ENCODE data around the gene PTPRM. TPM values are rescaled to one million over a fixed set of nuclear protein-coding genes. Genes with fewer than 3 reads are reported as not detected.

The PTPRM gene
- total RNA-seq, 1 experiment from 2014 or later: 1.4 TPM

DNA sequence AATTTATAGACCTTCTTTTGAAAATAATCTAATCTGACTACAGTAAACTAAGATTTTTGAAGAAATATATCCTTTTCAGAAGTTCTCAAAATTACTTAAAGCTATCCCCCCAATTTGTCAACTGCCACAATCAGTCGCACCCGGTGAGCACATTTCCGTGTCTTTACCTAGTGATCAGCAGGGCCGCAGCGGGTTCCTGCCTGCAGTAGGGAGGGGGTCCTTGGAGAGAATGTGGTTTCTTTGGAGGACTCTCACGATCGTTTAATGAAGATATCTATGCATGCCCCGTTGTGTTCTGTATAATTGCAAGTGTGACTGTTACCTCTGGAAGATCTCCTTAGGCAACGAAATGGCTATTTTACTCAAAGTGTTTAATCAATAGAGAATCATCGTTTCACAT lies 790.2 kb downstream of the PTPRM start:
- DNase-seq (ENCODE audit: low spot score): no peak

DNA sequence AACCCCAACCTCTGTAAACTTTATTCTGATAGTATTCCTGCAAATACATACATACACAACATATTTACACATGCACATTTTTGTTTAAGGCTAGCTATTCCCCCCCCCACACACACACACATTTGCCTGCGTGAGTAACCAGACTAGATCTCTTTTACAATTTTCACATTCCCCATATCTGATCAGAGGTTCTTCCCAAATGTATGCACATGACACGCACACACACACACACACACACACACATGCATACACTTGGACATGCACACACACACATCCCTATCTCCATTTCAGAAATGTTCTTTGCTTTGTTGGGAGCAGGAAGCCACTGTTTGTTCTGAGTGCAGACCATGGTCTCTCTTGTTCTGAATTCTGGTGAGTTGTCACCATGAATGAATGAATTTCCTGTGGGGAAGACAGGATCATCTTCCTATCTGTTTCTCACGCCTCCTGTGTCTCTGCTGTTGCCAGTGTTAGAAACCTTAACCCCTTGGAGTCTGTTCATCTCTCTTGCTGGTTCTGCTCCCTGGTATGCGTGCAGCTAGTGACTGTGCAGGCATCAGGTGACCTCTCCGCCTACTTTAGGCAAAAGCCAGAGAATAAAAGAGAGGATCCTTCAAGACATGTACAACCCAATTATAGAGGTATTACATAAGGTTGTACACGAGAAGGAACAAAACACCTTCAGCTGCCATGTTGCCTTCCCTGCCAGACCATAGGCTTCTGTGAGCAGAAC lies 791.1 kb downstream of the PTPRM start:
- DNase-seq (ENCODE audit: low spot score): no peak

DNA sequence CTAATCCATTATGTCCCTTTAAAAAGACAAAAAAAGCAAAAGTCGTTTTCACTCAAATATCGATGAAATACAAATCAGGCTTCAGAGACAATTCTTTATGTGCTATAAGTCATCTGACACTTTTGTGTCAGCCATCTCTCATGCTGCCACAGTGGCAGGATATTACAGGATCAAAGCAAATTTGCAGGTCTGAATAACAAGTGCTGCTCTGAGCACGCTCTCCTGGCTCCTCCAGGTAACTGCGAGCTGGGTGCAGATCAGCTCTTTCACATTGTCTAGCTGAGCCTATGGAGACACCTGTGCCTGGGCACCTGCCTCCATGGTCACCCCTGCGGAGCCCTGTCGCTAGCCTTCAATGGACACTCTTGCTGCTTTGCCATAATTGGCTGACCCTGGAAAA lies 792.0 kb downstream of the PTPRM start:
- peak; percentile 16 for DNase-seq (ENCODE audit: low spot score)

- DNase-seq (ENCODE audit: low spot score): no peak
These were observed 792.4 kb downstream of the PTPRM start for GRCh38 chr18:8359481-8359880.

GRCh38 chr18:8361941-8362471 lies 794.9 kb downstream of the PTPRM start:
- DNase-seq (ENCODE audit: low spot score): no peak

- no peak for DNase-seq (ENCODE audit: low spot score)
These were observed 795.7 kb downstream of the PTPRM start for GRCh38 chr18:8362863-8363262.

DNA sequence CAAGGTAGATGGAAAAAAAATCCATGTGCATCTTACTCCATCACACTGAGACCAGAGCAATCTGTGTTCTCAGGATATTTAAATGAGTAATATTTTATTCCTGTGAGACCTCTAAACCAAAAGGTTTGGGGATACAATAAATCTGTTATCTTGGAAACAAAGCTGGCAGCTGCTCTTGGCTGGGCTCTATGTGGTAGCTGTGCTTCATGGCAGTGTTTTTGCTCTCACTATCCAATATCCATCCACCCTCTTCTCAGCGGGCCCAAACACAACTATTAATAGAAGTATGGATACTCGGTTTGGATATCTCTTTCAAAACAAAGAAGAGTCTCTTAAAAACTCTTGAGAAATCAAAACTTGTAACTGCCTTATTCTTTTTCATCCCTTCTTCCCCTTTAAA lies 797.3 kb downstream of the PTPRM start:
- no peak for DNase-seq (ENCODE audit: low spot score)

- DNase-seq (ENCODE audit: low spot score): no peak
These were observed 797.9 kb downstream of the PTPRM start for GRCh38 chr18:8365006-8365405.

- DNase-seq (ENCODE audit: low spot score): no peak
These were observed 798.4 kb downstream of the PTPRM start for GRCh38 chr18:8365528-8365927.

DNA sequence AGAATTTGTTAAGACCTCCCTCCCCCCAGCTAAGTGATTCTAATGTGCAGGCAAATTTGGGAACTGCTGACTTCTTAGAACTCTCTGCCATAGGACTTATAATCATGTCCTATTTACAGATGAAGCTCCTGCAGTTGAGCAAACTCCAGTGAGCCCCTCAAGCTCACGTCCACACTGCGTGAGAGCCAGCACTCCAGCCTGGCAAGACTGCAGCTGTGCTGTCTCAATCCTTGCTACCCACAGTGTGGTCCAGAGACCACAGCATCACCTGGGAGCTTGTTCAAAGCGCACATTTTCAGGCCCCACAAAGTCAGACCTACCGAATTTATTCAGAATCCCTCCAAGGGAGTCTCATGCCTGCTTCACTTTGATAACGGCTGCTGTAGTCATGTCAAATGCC lies 799.0 kb downstream of the PTPRM start:
- no peak for DNase-seq (ENCODE audit: low spot score)

GRCh38 chr18:8366656-8367055 lies 799.5 kb downstream of the PTPRM start:
- no peak for DNase-seq (ENCODE audit: low spot score)

DNA sequence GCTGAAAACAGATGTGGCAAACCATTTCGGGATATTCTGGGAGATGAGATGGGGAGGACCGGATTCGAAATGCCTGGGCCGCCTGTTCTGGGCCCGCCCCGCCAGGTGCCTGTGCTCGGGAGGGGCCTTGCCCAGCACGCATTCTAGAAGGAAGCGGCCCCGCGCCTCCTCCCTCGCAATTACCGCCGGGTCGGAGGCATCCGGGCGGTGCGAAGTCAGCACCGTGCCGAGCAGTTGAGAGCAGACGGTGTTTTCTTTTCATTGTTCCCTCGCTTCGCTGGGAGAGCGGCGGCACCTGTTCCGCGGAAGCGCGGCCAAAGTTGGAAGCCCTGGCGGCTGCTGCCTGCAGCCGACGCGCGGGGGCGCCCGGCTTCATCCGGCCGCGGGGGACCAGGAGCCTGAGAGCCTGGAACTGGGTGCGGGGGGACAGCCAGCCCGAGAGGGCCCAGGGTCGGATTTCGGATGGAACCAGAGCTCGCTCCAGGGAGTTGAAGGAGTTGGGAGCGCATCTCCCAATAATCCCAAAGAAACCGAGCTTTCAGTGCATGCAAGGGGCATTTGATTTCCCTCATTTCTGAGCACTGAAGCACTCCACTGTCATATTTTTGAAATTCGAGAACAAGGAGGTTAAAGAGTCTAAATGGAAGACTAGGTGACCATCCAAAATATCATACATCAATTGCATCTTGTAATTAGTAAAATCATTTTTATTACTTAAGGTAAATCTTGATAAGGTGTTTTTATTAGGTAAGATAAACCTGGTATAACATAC lies 800.3 kb downstream of the PTPRM start:
- peak; percentile 51 for DNase-seq (ENCODE audit: low spot score)

DNA sequence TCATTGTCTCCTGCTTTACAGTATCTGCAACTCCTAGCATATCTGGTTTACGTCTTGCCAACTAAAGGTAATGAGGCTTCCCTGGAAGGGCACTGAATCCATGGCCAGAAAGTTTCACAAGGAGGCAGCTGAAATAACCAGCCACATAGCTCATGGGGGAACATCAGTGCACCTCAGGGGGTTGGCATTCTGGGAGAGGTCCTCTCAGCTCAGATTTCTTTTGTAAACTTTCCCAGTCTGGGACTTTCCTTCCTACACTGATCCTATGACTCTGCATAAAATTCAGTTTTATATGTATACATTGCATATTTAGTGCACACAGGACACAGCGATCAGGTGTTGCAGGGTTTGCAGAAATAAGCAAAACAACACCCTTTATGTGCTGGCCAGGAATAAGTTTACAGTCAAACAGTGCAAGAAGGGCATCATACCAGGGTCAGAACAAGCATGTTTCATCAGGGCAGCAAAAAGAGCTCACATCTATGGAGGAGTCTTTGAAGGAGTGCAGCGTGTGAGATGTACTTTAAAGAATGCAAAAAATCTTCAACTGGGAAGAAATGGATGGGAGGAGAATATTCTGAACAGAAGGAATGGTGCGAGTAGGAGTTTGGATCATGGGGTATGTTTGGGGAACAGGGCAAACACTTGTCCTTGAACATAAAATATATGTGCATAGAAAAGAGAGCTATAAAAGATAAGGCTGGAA lies 801.5 kb downstream of the PTPRM start:
- no peak for DNase-seq (ENCODE audit: low spot score)

- no peak for DNase-seq (ENCODE audit: low spot score)
These were observed 806.4 kb downstream of the PTPRM start for GRCh38 chr18:8373486-8373885.

- DNase-seq (ENCODE audit: low spot score): no peak
These were observed 807.6 kb downstream of the PTPRM start for GRCh38 chr18:8374676-8375075.

GRCh38 chr18:8375249-8375648 lies 808.1 kb downstream of the PTPRM start:
- no peak for DNase-seq (ENCODE audit: low spot score)

- no peak for DNase-seq (ENCODE audit: low spot score)
These were observed 809.0 kb downstream of the PTPRM start for GRCh38 chr18:8376113-8376512.

- no peak for DNase-seq (ENCODE audit: low spot score)
These were observed 812.2 kb downstream of the PTPRM start for GRCh38 chr18:8379187-8379941.

- no peak for DNase-seq (ENCODE audit: low spot score)
These were observed 812.9 kb downstream of the PTPRM start for GRCh38 chr18:8380006-8380405.

- DNase-seq (ENCODE audit: low spot score): no peak
These were observed 813.8 kb downstream of the PTPRM start for GRCh38 chr18:8380926-8381325.

- DNase-seq (ENCODE audit: low spot score): no peak
These were observed 814.8 kb downstream of the PTPRM start for GRCh38 chr18:8381821-8382459.

All from HT-29 (cell line).